SU-DHL-6 (cell line): ENCODE data around the gene CDC42BPG.

Experiments
- EZH2phosphoT487 ChIP-seq: fragments of 200-600 bp; sonication (generic), shearing (Covaris generic); conservative IDR thresholded peaks from 2 replicates; pipeline ENCODE4 v1.6.1; 2018; ENCODE audit warnings: mild to moderate bottlenecking, antibody characterized with exemption, low read length, moderate library complexity, mixed read lengths
- TF ChIP-seq, protein P1 (sequence below): fragments of 200-600 bp; sonication (generic); IDR thresholded peaks from one replicate; pipeline ENCODE4 v1.5.1; 2017; ENCODE audit warnings: antibody characterized with exemption, mild to moderate bottlenecking, low read length, moderate library complexity; ENCODE audit not compliant: insufficient read depth, poor library complexity, severe bottlenecking

- TF ChIP-seq, protein P1, sequence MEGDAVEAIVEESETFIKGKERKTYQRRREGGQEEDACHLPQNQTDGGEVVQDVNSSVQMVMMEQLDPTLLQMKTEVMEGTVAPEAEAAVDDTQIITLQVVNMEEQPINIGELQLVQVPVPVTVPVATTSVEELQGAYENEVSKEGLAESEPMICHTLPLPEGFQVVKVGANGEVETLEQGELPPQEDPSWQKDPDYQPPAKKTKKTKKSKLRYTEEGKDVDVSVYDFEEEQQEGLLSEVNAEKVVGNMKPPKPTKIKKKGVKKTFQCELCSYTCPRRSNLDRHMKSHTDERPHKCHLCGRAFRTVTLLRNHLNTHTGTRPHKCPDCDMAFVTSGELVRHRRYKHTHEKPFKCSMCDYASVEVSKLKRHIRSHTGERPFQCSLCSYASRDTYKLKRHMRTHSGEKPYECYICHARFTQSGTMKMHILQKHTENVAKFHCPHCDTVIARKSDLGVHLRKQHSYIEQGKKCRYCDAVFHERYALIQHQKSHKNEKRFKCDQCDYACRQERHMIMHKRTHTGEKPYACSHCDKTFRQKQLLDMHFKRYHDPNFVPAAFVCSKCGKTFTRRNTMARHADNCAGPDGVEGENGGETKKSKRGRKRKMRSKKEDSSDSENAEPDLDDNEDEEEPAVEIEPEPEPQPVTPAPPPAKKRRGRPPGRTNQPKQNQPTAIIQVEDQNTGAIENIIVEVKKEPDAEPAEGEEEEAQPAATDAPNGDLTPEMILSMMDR: no peak
- TF ChIP-seq EZH2phosphoT487: no peak
Observed at GRCh38 chr11:64887234-64887756, 42.8 kb upstream of the CDC42BPG start.
